ENCODE measurements around the gene C19orf25. TPM values are rescaled to one million over a fixed set of nuclear protein-coding genes. Genes with fewer than 3 reads are reported as not detected.

The C19orf25 gene
- polyA plus RNA-seq, 1 of the 3 experiments (the other 2 are of a cell fraction), result 25.3 TPM

- TF ChIP-seq POLR2AphosphoS5 (IDR thresholded peaks at IDR 0.05; ENCODE audit: low read depth, low read length) (peak; percentile 21; the same call in 1 of the 2 replicates), EZH2phosphoT487 (IDR thresholded peaks at IDR 0.05; ENCODE audit: borderline replicate concordance, low read depth) (no peak)
- POLR2A ChIA-PET, result interaction anchor here (0.7 to 2.0 kb wide), 5 partner anchors 11 to 23 kb away, joined by 3 to 10 read pairs (median 5); partner anchors contain the start of gene REEP6
- peaks cover 6 to 22% of the 10 kb centered on the region in 2 experiments for H3K36me3 ChIP-seq (replicated peaks in 1 of 2; ENCODE audit: control insufficient read depth in 1 of 2, insufficient read depth in 2 of 2, low read length in 1 of 2)
- H3K79me2 ChIP-seq (ENCODE audit: insufficient read depth), result peaks cover 36% of the 10 kb centered on the region
- no peak overlapping the region for H3K4me2 ChIP-seq
- no peaks in the 10 kb centered on the region for H3K27me3 ChIP-seq (ENCODE audit: insufficient read depth)
- H3K9me3 ChIP-seq, result no peaks in the 10 kb centered on the region
- no peaks in the 10 kb centered on the region for H3K9me2 ChIP-seq
- peak; percentile 69 for DNase-seq
- CTCF ChIA-PET, result interaction anchor here (1.0 to 3.5 kb wide), 6 partner anchors 10 to 32 kb away, joined by 3 to 21 read pairs (median 4); no protein-coding TSS in a partner anchor
- no peaks in the 10 kb centered on the region for H3F3A ChIP-seq (replicated peaks; ENCODE audit: insufficient read depth)
- no peak overlapping the region; a peak in 1 of 4 replicates for H3K4me3 ChIP-seq (ENCODE audit: low read depth in 2 of 2, low read length in 1 of 2)
- peaks cover 0 to 16% of the 10 kb centered on the region in 2 experiments; a peak in 1 of 4 replicates for H3K4me1 ChIP-seq (ENCODE audit: control insufficient read depth in 1 of 2, insufficient read depth in 2 of 2, low read depth in 1 of 2, low read length in 1 of 2)
- 83% methylated on average over 38 of the region's 44 CpGs for WGBS (ENCODE audit: low lambda C conversion rate)
- peak overlapping the region in 1 of 2 experiments; percentile 47; a peak in 1 of 4 replicates for H3K27ac ChIP-seq (ENCODE audit: low read depth in 2 of 2, low read length in 1 of 2)
- H3K9ac ChIP-seq, result no peak overlapping the region
- H2AFZ ChIP-seq (ENCODE audit: low read depth), result no peak overlapping the region
- peaks cover 36% of the 10 kb centered on the region for H4K20me1 ChIP-seq (ENCODE audit: insufficient read depth)
Measured at GRCh38 chr19:1472231-1473084, 6.6 kb downstream of the C19orf25 start.

GRCh38 chr19:1471515-1472160 is 7.4 kb downstream of the C19orf25 start:
- H4K20me1 ChIP-seq (ENCODE audit: insufficient read depth), result peaks cover 36% of the 10 kb centered on the region
- no peak for DNase-seq
- no peaks in the 10 kb centered on the region for H3K9me2 ChIP-seq
- H3K9me3 ChIP-seq, result no peaks in the 10 kb centered on the region
- CTCF ChIA-PET, result interaction anchor here (0.8 to 3.5 kb wide), 6 partner anchors 9 to 192 kb away, joined by 3 to 21 read pairs (median 4); no protein-coding TSS in a partner anchor
- peak overlapping the region in 1 of 2 experiments; percentile 14; a peak in 1 of 4 replicates for H3K27ac ChIP-seq (ENCODE audit: low read depth in 2 of 2, low read length in 1 of 2)
- H3K27me3 ChIP-seq (ENCODE audit: insufficient read depth), result no peaks in the 10 kb centered on the region
- no peak overlapping the region for H3K9ac ChIP-seq
- H2AFZ ChIP-seq (ENCODE audit: low read depth), result no peak overlapping the region
- H3K4me3 ChIP-seq (ENCODE audit: low read depth in 2 of 2, low read length in 1 of 2), result no peak overlapping the region; a peak in 2 of 4 replicates
- peaks cover 0 to 27% of the 10 kb centered on the region in 2 experiments for H3K36me3 ChIP-seq (replicated peaks in 1 of 2; ENCODE audit: control insufficient read depth in 1 of 2, insufficient read depth in 2 of 2, low read length in 1 of 2)
- 84% methylated on average over 15 of the region's 24 CpGs for WGBS (ENCODE audit: low lambda C conversion rate)
- no peaks in the 10 kb centered on the region for H3F3A ChIP-seq (replicated peaks; ENCODE audit: insufficient read depth)
- POLR2A ChIA-PET, result interaction anchor here (0.7 to 1.9 kb wide), 6 partner anchors 10 to 194 kb away, joined by 3 to 5 read pairs (median 3); partner anchors contain the start of gene REEP6
- H3K79me2 ChIP-seq (ENCODE audit: insufficient read depth), result peaks cover 28% of the 10 kb centered on the region
- H3K4me2 ChIP-seq, result no peak overlapping the region
- H3K4me1 ChIP-seq (ENCODE audit: control insufficient read depth in 1 of 2, insufficient read depth in 2 of 2, low read depth in 1 of 2, low read length in 1 of 2), result peaks cover 0 to 14% of the 10 kb centered on the region in 2 experiments; a peak in 1 of 4 replicates
- TF ChIP-seq REST (IDR thresholded peaks at IDR 0.05; ENCODE audit: low read depth, low read length) (no peak), MEF2A (IDR thresholded peaks at IDR 0.05; ENCODE audit: borderline replicate concordance, low read depth) (no peak), MXI1 (IDR thresholded peaks at IDR 0.05; ENCODE audit: low read depth, low read length) (no peak), FOXM1 (IDR thresholded peaks at IDR 0.05; ENCODE audit: low read depth) (no peak), SMC3 (IDR thresholded peaks at IDR 0.05; ENCODE audit: low read depth, low read length) (no peak), CTCF (IDR thresholded peaks at IDR 0.05) (no peak), IRF3 (IDR thresholded peaks at IDR 0.05; ENCODE audit: low read depth, low read length) (no peak), CHD2 (IDR thresholded peaks at IDR 0.05; ENCODE audit: low read length, partially characterized antibody) (no peak), RFX5 (IDR thresholded peaks at IDR 0.05; ENCODE audit: low read length) (no peak), RAD21 (IDR thresholded peaks at IDR 0.05; ENCODE audit: low read length) (no peak), ZBTB33 (IDR thresholded peaks at IDR 0.05; ENCODE audit: borderline replicate concordance, low read depth) (no peak), GABPA (IDR thresholded peaks at IDR 0.05; ENCODE audit: low read depth) (no peak), POLR2AphosphoS5 (IDR thresholded peaks at IDR 0.05; ENCODE audit: low read depth, low read length) (no peak)

Data from SK-N-SH (cell line).